ENCODE measurements around the gene DGCR8.
A peak's percentile ranks its signal among the peaks of the same experiment; 100 is the strongest.

The DGCR8 gene

DNA sequence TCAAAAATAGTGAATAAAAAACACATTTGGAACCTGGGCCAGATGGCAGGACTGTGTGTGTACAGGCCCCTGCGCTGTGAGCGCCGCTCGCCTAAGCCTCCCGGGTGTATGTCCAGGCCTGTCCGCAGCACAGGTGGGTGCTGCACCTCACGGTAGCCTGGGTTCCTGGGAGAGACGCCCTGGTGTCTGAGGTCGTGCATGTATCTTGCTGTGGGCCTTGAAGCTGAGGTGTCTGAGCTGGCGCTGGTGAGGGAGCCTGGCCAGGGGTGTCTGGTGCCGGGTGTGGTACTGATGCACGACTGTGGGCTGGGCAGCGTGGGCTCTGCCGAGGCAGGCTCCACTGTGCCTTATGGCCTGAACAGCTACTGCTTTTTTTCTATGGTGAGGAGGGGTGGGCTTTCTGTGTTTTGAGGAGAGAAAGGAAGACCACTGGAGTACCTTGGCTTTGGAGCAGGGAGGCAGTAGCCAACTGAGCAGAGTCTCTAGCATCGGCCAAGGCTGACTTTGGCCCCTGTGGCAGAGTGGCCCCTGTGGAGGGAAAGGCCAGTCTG is 47.4 kb downstream of the DGCR8 start:
- no peak for DNase-seq

DNA sequence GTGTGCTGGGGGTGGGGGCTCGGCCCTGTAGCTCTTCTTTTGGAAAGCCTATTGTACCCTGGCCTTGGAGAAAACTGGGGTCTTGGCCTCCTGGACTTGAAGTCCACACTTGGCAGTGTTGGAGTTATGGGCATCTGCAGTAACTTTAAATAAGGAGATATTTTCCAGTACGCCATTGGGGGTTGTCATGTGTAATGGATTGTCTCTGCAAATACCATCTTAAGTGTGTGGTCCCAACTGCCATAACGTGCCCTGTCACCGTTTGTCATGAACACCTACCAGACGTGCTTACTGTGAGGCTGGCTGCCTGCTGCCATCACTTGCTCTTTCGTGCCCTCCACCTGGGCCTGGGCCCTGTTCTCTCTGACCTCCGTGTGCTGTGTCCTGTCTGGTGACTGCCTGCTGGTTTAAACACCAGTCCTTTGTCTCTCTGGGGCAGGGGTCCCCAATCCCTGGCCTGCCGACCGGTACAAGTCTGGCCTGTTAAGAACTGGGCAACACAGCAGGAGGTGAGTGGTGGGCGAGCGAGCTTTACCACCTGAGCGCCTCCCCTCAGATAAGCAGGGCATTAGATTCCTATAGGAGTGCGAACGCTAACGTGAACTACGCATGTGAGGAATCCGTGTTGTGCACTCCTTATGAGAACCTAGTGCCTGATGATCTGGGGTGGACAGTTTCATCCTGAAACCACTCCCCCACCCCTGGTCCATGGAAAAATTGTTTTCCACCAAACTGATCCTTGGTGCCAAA is 48.0 kb downstream of the DGCR8 start:
- no peak for DNase-seq

DNA sequence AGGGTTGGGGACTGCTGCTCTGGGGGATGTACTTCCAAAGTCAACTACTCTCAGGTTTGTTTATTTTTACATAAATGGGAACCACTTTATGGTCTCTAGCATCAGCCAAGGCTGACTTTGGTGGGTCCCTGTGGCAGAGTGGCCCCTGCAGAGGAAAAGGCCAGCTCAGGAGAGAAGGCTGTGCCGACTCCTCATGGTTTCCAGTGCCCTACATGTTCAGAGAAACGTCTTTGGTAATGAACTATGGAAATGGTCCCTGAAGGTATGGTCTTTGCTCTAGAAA is 48.5 kb downstream of the DGCR8 start:
- no peak for DNase-seq

DNA sequence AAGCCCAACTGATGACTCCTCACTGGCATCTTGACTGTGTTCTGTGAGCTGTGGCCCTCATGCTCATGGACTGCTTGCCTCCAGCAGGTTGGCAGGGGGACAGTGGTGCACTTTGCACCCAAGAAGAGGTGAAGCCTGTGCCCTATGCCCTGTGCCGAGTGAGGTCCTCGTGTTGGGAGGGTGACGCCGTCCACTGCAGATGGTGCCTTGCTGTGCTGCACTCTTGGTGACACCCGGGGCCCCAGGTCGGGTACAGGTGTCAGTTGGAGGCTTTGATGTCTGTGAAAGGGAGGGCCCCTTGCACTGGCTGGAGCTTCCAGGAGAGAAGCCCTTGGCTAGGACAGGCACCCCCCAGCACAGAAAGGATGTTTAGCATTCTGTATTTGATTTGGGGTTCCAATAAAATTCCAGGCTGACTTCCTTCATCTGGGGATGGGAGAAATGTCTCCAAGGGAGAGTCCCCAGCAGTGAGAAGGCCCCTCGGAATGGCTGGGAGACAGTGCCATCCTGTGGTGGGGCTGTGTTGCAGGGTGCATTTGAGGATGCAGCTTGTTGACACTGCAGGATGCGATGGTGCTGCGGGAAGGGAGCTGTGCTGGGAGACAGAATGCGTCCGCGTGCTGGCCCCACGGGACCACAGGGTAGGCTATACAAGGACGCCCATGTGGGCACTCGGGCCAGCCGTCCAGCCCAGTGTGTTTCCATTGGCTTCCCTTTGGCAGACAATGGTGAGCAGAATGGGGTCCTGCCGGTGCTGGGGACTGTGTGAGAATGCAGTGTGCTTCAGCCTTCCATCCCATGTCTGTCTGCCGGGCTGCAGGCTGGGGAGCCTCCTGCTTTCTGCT is 49.1 kb downstream of the DGCR8 start:
- peak; percentile 35 to 66 for DNase-seq

DNA sequence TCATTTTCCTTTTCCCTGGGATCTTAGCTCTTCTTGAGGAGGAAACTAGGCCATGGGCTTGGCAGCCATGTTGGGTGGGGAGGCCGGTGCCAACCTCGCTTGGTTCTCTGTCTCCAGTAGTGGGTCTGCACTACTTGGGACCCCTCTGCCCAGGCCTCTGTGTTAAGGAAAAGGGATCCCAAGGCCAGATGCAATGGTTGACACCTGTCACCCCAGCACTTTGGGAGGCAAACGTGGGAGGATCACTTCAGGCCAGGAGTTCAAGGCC is 49.6 kb downstream of the DGCR8 start:
- no peak for DNase-seq

DNA sequence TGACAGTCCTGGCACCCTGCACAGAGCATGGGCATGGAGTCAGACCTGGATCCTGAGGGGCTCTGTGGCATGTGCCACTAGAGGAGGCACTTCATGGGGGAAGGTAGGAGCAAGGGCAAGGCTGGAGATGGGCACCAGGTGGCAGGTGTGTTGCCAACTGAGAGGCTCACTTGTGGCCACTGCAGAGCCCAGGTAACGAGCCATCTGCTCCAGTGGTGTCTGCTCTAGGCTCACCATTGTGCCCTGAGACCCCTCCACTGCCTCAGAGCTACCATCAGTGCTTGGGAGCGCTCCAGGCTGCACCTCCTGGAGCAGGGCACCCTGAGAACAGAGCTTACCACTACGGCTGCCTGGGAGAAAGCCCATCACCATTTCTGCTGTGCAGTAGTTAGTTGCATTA is 50.3 kb downstream of the DGCR8 start:
- DNase-seq: peak in 1 of 2 donors; percentile 6

DNA sequence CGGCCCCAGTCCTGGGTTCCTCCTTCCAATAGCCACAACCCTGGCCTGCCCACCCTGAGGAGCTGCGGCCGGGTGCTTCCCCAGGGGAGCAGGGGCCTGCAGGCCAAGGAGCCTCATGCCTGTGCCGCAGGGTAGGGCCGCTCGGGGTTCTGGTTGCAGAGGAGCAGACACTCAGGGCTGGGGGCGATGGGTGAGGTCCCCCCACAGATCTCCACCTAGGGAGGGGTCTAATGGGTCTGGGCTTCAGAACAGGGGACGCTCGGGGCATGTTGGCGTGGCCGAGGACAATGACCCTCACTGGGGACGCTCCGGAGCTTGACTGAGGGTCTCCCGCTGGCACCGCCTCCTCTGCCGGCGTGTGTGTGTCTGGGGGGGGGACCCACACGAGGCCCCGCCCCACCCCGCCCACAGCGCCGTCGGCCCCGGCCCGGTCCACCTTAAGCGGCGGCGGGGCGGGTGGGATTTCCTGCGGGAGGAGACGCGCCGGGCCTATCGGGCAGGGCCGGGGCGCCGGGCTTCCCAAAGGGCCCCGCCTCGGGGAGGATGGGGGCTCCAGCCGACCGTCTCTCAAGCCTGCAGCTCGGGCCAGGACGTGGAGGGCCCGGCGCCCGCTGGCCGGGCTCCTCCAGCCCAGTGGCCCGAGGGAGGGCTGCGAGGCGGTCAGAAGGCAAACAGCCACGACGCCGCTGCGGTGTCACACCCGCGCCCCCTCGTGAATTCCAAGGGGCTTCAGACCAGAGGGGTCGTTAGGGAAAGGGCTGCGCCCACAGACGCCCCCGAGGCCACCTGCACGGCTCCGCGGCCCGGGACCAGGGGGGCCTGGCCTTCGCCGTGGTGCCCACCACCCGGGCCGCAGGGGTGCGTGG is 50.9 kb downstream of the DGCR8 start:
- peak; percentile 82 to 83 for DNase-seq

DNA sequence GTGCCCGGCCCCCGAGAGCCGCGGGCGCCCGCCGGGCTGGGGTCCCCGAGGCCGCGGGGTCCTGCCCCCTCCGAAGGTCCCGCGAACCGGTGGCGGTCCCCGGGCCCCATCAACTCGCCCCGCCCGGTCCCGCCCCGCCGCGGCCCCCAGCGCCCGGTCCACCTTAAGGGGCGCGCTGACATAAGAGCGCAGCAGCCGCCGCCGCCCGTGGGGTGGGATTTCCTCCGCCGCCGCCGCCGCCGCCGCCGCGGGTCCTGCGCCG is 51.5 kb downstream of the DGCR8 start, which contains the start of gene ZDHHC8:
Gene ZDHHC8 (plus strand): TSS at position 208 of the 262 bp plus-strand sequence. CDS start 144 bp downstream, outside the sequence.
- peak; percentile 34 to 46 for DNase-seq

DNA sequence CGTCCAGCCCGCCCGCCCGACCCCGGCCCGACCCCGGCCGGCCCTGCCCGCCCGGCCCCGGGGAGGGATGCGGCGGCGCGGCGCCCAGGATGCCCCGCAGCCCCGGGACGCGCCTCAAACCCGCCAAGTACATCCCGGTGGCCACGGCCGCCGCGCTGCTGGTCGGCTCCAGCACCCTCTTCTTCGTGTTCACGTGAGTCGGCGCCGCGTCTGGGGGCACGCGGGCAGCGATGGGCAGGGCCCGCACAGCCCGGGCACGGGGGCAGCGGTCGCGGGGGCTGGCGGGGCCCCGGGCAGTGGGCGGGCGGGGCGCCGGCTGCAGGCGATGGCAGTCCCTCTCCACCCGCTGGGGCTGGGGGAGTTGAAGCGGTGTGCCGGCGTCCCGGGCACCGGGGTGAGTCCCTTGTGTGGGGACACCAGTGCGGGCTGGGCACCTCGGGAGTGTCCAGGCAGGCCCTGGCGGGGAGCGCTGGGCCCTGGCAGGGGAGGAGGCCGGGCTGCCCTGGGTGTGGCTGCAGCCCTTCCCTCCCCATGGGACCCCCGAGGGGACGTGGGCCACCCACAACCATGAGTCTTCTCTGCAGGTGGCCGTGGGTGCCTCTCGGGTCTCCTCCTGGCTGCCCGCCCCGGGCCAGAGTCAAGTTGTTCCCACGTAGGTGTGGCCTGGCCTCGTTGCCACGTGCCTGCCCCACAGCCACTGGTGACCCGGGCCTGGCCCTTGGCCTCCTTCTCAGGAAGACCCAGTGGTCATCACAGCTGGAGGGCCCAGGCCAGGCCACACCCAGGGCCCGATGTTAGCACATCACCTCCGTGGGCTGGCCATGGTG is 52.0 kb downstream of the DGCR8 start:
- DNase-seq: no peak

DNA sequence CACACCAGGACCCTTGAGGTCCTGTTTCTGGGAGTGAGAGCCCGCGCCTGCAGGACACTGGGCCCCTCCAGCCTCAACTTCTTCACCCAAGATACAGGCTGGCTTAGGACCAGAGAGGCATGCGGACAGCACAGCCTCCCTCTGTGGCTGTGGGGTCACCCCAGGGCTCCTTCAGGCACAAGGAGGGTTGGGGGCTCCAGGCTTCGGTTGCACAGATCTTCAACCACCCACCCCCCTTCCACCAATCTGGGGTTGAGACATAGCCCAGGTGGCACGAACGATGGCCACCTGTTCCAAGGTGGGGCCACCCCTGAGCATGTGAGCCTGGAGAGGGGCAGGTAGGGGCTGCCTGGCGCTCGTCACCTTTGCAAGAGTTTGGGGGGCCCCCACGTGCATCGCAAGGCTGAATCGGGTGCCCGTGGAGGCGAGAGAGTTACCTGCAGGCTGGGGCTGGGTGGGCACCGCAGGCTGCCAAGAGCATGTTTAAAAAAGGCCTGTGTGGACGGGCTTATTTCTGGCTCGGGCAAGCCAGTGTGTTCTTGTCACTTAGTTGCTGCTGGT is 52.7 kb downstream of the DGCR8 start:
- DNase-seq: no peak

DNA sequence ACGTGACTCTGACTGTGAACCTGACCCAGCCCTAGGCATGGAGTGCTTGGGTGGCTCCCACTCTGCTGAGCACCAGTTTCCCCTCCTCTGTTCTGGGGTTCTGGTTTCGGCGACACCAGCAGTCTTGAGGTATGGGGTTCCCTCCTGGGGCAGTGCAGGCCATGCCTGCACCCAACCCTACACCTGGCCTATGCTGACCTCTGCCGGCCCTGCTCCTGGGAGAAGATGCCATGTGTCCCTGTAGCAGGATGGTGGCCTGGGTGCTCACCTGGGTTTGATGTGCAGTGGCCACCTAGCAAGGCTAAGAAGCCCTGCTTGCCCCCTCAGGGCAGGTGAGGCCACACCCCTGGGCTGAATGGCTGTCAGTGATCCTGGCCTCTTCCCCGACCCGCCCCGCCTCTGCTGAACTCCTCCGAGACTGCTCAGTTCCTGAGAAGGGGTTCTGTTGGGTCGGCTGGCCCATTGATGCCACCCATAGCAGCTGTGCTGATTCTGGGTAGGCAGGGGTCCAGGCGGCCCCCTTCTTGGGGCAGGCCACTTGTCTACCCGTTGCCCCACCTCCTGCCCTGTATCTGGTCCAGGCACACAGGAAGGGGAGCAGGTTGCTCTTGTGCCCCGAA is 54.0 kb downstream of the DGCR8 start:
- DNase-seq: no peak

DNA sequence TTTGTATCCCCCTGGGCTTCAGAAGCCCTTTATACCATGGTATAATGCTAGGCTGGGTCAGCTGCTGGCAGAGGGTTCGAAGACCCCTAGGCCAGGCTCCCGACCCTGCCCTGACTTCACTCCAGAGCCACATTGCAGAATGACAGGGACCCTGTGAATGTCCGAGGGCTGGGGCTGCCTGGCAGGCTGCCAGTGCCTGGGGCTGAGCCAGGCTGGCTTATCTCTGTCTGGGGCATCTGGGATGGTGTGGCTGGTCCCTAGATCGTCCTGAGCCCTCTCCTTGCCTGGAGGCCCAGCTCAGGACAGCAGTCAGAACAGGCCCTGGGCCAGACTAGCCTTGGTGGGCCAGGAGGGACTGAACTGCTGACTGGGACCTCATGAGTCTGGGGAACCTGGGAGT is 55.2 kb downstream of the DGCR8 start:
- DNase-seq: no peak

DNA sequence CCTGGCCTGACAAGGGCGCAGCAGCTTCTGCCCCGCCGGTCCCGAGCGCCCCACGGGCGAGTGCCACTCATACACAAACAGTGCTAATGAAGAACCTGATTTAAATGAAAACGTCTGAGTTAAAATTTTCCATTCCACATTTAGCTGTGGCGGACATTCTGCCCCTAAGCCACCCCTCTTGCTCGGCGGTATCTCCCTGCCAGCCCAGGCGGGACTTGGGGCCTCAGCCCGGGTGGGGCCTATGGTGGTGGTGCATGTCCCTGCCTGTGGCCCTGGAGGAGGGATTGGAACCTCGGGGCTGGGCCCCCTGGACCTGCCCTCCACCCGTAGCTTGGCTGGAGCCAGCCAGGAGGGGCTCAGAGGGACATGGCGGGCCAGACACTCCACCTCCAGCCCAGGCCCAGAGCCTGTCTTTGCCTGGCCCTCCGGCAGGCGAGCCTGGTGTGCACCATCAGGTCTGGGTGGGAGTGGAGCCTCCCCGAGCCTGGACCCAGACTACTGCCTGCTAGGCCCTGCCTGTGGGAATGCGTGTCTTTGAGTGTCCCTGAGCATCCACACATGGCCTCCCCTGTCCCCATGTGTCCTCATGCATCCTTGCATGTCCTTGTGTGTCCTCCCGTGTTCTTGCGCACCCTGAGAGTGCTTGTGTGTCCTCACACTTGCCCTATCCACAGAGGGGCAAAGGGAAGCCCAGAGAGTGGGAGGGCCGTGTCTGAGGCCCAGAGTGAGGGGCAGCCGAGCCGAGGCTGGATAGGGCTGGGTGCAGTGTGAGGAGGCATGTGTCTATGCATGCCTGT is 56.0 kb downstream of the DGCR8 start:
- DNase-seq: no peak

DNA sequence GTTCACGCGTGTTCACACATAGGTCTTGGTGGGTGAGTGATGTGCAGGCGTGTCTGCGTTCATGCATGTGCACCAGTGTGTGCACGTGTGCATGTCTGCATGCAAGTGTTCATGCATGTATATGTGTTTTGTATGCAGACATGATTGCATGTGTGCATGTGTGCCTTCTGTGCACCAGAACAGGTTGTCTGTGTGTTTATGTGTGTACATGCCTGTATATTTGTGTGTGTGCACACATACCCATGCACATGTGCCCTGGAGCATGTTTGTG is 56.5 kb downstream of the DGCR8 start:
- DNase-seq: no peak

DNA sequence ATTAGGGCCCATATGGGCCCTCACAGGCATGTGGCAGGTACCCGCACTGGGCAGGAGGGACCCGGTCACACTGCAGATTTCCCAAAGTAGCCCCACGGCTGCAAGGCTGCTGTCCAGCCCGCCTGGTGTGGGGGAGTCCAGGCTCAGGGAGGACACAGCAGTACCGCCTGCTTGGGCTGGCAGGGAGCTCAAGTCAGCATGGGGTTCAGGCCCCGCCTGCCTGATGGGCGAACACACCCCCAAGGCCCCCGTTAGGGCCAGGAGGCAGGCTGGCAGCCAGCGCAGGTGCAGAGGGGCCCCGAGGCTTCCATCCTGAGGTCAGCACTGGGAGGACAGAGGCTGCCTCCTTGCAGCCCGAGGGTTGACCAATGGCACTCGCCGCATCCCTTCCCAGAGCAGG is 57.1 kb downstream of the DGCR8 start:
- DNase-seq: no peak

DNA sequence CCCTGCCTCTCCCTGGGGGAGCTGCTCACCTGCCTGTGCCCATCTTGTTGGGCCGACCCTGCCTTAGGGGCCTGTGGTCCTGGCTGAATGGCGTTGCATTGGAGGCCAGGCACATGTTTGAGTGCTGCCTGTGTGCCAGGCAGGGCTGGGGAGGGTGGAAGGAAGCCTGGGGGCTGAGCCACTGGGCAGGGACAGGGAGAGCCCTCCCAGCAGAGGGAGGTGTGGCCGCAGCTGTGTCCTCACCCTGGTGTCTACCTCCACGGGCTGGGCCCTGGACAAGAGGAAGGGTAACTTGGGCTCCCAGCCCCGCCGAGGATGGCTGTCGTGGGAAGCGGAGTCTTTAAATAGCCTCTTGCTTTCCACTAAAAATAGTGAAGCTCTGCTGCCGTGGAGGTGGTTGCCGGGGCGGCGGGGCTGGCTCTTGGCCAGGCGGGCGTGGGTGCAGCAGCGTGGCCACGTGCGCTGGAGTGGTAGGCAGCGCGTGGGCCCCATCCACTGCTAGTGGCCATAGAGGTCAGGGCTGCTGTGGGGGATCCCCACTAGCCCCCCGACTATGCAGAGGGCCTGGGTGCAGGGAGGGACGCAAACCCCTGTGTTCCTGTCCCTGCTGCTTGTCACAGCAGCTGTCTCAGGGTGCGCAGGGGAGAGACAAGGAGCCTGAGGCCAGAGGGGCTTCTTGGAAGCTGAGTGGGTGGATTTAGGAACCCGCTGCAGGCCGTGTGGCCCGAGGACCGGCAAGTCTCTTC is 57.8 kb downstream of the DGCR8 start:
- DNase-seq: no peak

DNA sequence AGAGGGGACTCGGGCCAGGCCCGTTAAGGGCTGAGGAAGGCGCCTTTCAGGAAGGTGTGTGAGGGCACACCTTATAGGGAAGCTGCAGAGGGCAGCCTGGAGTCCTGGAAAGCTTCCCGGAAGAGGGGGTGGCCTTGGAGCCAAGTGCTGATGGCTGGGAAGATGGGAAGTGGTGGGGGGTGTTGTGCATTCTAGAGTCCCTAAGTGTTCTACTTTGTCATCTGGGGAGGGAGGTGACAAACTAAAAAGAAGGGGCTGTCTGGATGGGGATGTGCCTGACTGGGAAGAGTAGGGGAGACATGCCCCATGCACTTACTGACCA is 58.3 kb downstream of the DGCR8 start:
- no peak for DNase-seq

DNA sequence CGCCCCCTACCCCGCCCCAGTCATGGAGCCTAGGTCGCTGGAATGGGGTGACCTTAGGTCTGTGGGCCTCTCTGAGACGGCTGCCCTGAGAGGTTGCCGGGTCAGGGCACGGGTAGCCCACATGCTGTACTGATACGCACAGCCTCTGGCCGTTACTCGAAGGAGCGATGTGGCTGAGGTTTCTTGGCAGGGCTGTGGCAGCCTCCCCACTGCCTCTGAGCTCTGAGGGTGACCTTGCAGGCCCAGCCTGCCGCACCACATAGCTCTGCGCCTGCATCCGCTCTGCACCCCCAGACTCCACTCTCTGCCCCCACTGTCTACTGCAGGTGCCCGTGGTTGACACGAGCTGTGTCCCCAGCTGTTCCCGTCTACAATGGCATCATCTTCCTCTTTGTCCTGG is 58.8 kb downstream of the DGCR8 start:
- no peak for DNase-seq

DNA sequence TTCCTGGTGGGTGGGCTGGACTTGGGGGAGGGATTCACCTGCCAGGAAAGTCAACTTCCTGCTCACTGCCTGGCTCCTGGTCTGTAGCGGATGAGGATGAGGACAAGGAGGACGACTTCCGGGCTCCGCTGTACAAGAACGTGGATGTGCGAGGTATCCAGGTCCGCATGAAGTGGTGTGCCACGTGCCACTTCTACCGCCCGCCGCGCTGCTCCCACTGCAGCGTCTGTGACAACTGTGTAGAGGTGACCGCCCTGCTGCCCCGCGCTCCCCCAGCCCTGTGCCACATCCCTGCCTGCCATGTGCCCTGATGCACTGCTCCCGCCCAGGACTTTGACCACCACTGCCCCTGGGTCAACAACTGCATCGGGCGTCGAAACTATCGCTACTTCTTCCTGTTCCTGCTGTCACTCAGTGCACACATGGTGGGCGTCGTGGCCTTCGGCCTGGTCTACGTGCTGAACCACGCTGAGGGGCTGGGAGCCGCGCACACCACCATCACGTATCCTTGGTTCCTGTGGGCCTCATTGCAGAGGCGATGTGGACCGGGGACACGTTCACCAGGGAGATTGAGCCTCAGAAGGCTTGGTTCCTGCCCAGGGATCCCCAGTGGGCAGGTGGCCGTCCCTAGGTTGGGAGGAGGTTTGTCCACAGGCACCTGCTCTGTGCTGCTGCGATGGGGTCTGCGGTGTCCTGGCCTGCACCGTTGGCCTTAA is 59.5 kb downstream of the DGCR8 start:
- no peak for DNase-seq

DNA sequence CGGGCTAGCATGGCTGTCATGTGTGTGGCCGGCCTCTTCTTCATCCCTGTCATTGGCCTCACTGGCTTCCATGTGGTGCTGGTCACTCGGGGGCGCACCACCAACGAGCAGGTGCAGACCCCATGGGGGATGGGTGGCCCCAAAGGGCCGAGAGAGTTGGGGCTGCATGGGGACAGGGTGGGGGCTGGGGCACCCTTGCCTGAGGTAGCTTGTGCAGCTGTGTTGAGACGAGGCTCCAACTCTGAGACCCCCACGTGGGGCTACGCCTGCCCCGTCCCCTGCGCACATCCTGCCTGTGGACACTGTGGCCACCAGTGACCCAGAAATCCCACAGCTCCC is 60.0 kb downstream of the DGCR8 start:
- no peak for DNase-seq

Data from CD4-positive, alpha-beta T cell treated with Interleukin-1 beta for 1 hour (primary cell).